H9 (cell line): ENCODE results near the gene MAPK6. TPM values are rescaled to one million over a fixed set of nuclear protein-coding genes. Genes with fewer than 3 reads are reported as not detected.

Experiments used
- DNase-seq: peaks from one replicate; pipeline ENCODE4 v3.0.0-alpha.2; 2017
- H2AFZ ChIP-seq: one replicate; pipeline ENCODE4 v1.6.1; 2013; ENCODE audit warnings: mild to moderate bottlenecking, low read length, control low read depth, moderate library complexity
- H2AK5ac ChIP-seq: 2 replicates; pipeline ENCODE4 v1.6.1; 2013; ENCODE audit warnings: low read length, control low read depth, mixed read lengths; ENCODE audit not compliant: insufficient read length
- H2BK120ac ChIP-seq: one replicate; pipeline ENCODE4 v1.6.1; 2013; ENCODE audit warnings: low read depth, mild to moderate bottlenecking, low read length, control low read depth, inconsistent platforms; ENCODE audit not compliant: poor library complexity, severe bottlenecking
- H2BK12ac ChIP-seq: 2 replicates; pipeline ENCODE4 v1.6.1; 2013; ENCODE audit warnings: low read length, control low read depth, mixed read lengths, low read depth; ENCODE audit not compliant: insufficient read length
- H2BK15ac ChIP-seq: 2 replicates; pipeline ENCODE4 v1.6.1; 2013; ENCODE audit warnings: low read depth, low read length, control low read depth
- H2BK20ac ChIP-seq: one replicate; pipeline ENCODE4 v1.6.1; 2013; ENCODE audit warnings: low read depth, mild to moderate bottlenecking, low read length, control low read depth, inconsistent platforms; ENCODE audit not compliant: poor library complexity, severe bottlenecking
- H2BK5ac ChIP-seq: 2 replicates; pipeline ENCODE4 v1.6.1; 2013; ENCODE audit warnings: low read length, control low read depth, mixed read lengths; ENCODE audit not compliant: insufficient read length
- H3K14ac ChIP-seq: 2 replicates; pipeline ENCODE4 v1.6.1; 2013; ENCODE audit warnings: low read length, control low read depth; ENCODE audit not compliant: insufficient read depth
- H3K18ac ChIP-seq: 2 replicates; pipeline ENCODE4 v1.6.1; 2013; ENCODE audit warnings: low read depth, mild to moderate bottlenecking, mixed read lengths, low read length, control low read depth; ENCODE audit not compliant: insufficient read length
- H3K23ac ChIP-seq: 2 replicates; pipeline ENCODE4 v1.6.1; 2013; ENCODE audit warnings: low read length, control low read depth, mixed read lengths, low read depth; ENCODE audit not compliant: insufficient read length
- H3K23me2 ChIP-seq: 2 replicates; pipeline ENCODE4 v1.6.1; 2013; ENCODE audit warnings: low read depth, mild to moderate bottlenecking, mixed read lengths, low read length, control low read depth; ENCODE audit not compliant: insufficient read length, poor library complexity, severe bottlenecking
- H3K27ac ChIP-seq: 2 replicates; pipeline ENCODE4 v1.5.1; 2013; ENCODE audit warnings: low read length, control low read depth, mixed read lengths, low read depth; ENCODE audit not compliant: insufficient read length
- H3K27me3 ChIP-seq: 2 replicates; pipeline ENCODE4 v1.6.1; 2013; ENCODE audit warnings: low read length, control low read depth, inconsistent platforms; ENCODE audit not compliant: insufficient read depth
- H3K4ac ChIP-seq: 2 replicates; pipeline ENCODE4 v1.6.1; 2013; ENCODE audit warnings: low read depth, mild to moderate bottlenecking, control low read depth, inconsistent platforms, low read length, moderate library complexity
- H3K4me1 ChIP-seq: 2 replicates; pipeline ENCODE4 v1.6.1; 2013; ENCODE audit warnings: low read length, control low read depth, inconsistent platforms; ENCODE audit not compliant: insufficient read depth
- H3K4me2 ChIP-seq: 2 replicates; pipeline ENCODE4 v1.6.1; 2013; ENCODE audit warnings: low read length, control low read depth, mixed read lengths; ENCODE audit not compliant: insufficient read length, insufficient read depth
- H3K56ac ChIP-seq: 2 replicates; pipeline ENCODE4 v1.6.1; 2013; ENCODE audit warnings: low read depth, mild to moderate bottlenecking, mixed read lengths, low read length, control low read depth; ENCODE audit not compliant: insufficient read length
- H3K79me1 ChIP-seq: 2 replicates; pipeline ENCODE4 v1.6.1; 2013; ENCODE audit warnings: low read depth, mild to moderate bottlenecking, moderate library complexity, low read length, control low read depth, inconsistent platforms; ENCODE audit not compliant: insufficient read depth, poor library complexity, severe bottlenecking
- H3K79me2 ChIP-seq: 2 replicates; pipeline ENCODE4 v1.6.1; 2013; ENCODE audit warnings: low read length, control low read depth, inconsistent platforms; ENCODE audit not compliant: insufficient read depth
- H3K9ac ChIP-seq: 2 replicates; pipeline ENCODE4 v1.6.1; 2013; ENCODE audit warnings: low read length, control low read depth, mixed read lengths; ENCODE audit not compliant: insufficient read length; ENCODE audit errors: extremely low read depth
- H3K9me3 ChIP-seq: one replicate; pipeline ENCODE4 v1.6.1; 2013; ENCODE audit warnings: low read depth, low read length, inconsistent platforms; ENCODE audit not compliant: control insufficient read depth
- H3T11ph ChIP-seq: one replicate; pipeline ENCODE4 v1.6.1; 2013; ENCODE audit warnings: mild to moderate bottlenecking, low read length, control low read depth, inconsistent platforms
- H4K20me1 ChIP-seq: one replicate; pipeline ENCODE4 v1.6.1; 2013; ENCODE audit not compliant: control insufficient read depth, insufficient read length, insufficient read depth
- H4K5ac ChIP-seq: 2 replicates; pipeline ENCODE4 v1.6.1; 2013; ENCODE audit warnings: low read depth, mild to moderate bottlenecking, mixed read lengths, low read length, control low read depth; ENCODE audit not compliant: insufficient read length
- H4K8ac ChIP-seq: replicated peaks from 2 replicates; pipeline ENCODE4 v1.6.1; 2013; ENCODE audit warnings: low read length, control low read depth, mixed read lengths, low read depth; ENCODE audit not compliant: insufficient read length
- H4K91ac ChIP-seq: 2 replicates; pipeline ENCODE4 v1.6.1; 2013; ENCODE audit warnings: low read depth, mild to moderate bottlenecking, moderate library complexity, mixed read lengths, low read length, control low read depth; ENCODE audit not compliant: insufficient read length
- H3K27ac Mint-ChIP-seq, 3 experiments: 2 replicates in 2 of 3; 3 replicates in 1 of 3; pipeline ENCODE4 v1.8.0; 2020 to 2021; ENCODE audit warnings: mixed read lengths in 3 of 3, mild to moderate bottlenecking in 1 of 3, moderate library complexity in 1 of 3
- H3K27me3 Mint-ChIP-seq: 2 replicates; pipeline ENCODE4 v1.8.0; 2021; ENCODE audit warnings: low read depth, mild to moderate bottlenecking, moderate library complexity, mixed read lengths
- H3K36me3 Mint-ChIP-seq, 3 experiments: 2 replicates in 2 of 3; 3 replicates in 1 of 3; pipeline ENCODE4 v1.8.0; 2020 to 2021; ENCODE audit warnings: low read depth in 3 of 3, mixed read lengths in 3 of 3; ENCODE audit not compliant: insufficient read depth in 1 of 3
- H3K4me1 Mint-ChIP-seq, 2 experiments: 2 replicates each; pipeline ENCODE4 v1.8.0; 2020; ENCODE audit warnings: mixed read lengths in 2 of 2
- H3K4me3 Mint-ChIP-seq, 2 experiments: 2 replicates in 1 of 2; 3 replicates in 1 of 2; pipeline ENCODE4 v1.8.0; 2020 to 2021; ENCODE audit warnings: mild to moderate bottlenecking in 2 of 2, mixed read lengths in 2 of 2, moderate library complexity in 1 of 2
- H3K9me3 Mint-ChIP-seq, 2 experiments: 2 replicates in 1 of 2; 3 replicates in 1 of 2; pipeline ENCODE4 v1.8.0; 2020; ENCODE audit warnings: mild to moderate bottlenecking in 2 of 2, mixed read lengths in 2 of 2, moderate library complexity in 1 of 2
- WGBS: extraction: QIAGEN DNeasy Blood & Tissue Kit; methylation state at CpG from one replicate; pipeline ENCODE4 v1.1.7; 2013; ENCODE audit warnings: missing lambda C conversion rate, low lambda C conversion rate, mixed read lengths; ENCODE audit not compliant: insufficient read length; ENCODE audit errors: extremely low coverage; 5-methylcytosine and 5-hydroxymethylcytosine counted together
- total RNA-seq: library from RNA; stranded (reverse); gene quantifications from 2 replicates; pipeline ENCODE4 v1.2.1, GENCODE V29; 2021
- TF ChIP-seq, protein P1 (sequence below): fragments of 200-600 bp; sonication (generic); conservative IDR thresholded peaks from 3 replicates; pipeline ENCODE4 v1.8.0; 2021; ENCODE audit warnings: antibody characterized with exemption, mild to moderate bottlenecking

MAPK6 gene
- total RNA-seq, 1 experiment from 2014 or later: 88.6 TPM

DNA sequence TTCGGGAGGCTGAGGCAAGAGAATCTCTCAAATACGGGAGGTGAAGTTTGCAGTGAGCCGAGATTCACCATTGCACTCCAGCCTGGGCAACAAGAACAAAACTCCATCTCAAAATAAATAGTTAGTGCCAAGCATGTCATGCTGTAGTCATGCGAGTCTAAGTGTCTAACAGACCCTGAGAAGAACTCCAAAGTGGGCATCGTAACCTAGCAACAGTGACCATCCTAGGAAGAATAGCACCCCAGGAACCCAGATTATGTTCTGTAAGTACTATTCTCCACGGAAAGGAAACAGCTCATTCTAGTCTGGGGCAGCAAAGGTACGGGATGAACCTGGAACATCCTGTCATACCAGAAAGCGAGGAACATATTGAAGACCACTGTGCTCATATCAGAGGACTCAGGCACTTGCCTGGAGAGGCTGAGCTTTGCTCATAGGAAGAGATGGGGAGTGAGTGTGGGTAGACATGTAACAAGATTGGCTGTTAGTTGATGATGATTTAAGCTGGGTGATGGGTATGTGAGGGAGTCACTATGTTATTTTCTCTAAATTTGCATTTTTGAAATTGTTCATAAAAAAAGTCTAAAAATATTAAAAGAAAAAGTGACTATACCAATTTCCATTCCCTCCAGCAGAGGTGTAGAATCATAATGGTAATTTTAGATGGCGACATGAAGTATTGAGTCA lies 61.8 kb downstream of the MAPK6 start:
- Histone ChIP-seq H3K23me2 (no peaks in the 10 kb centered on the region), H4K5ac (no peak overlapping the region), H3K79me2 (no peaks in the 10 kb centered on the region), H2BK20ac (no peak overlapping the region), H2BK12ac (no peak overlapping the region), H3K27me3 (no peaks in the 10 kb centered on the region), H2BK5ac (no peak overlapping the region), H3K79me1 (no peaks in the 10 kb centered on the region), H3T11ph (no peak overlapping the region), H3K18ac (no peak overlapping the region), H4K91ac (no peak overlapping the region), H3K23ac (no peak overlapping the region), H2BK15ac (no peak overlapping the region), H3K4me1 (no peaks in the 10 kb centered on the region), H4K8ac (no peak overlapping the region), H3K27ac (no peak overlapping the region), H2BK120ac (no peak overlapping the region), H2AK5ac (no peak overlapping the region), H3K9me3 (no peaks in the 10 kb centered on the region), H3K56ac (no peak overlapping the region), H4K20me1 (no peaks in the 10 kb centered on the region), H2AFZ (no peak overlapping the region), H3K14ac (no peak overlapping the region), H3K9ac (no peak overlapping the region), H3K4ac (no peak overlapping the region), H3K4me2 (no peak overlapping the region)
- no peak for DNase-seq
- WGBS: no CpG with 5 or more reads among the region's 9 CpGs
- Mint-ChIP-seq H3K4me1 (peaks cover 13 to 18% of the 10 kb centered on the region in 2 experiments; a peak in 3 of 4 replicates), H3K9me3 (no peaks in the 10 kb centered on the region), H3K27me3 (no peaks in the 10 kb centered on the region), H3K36me3 (no peaks in the 10 kb centered on the region), H3K4me3 (no peak overlapping the region), H3K27ac (no peak overlapping the region)
- TF ChIP-seq, protein P1, sequence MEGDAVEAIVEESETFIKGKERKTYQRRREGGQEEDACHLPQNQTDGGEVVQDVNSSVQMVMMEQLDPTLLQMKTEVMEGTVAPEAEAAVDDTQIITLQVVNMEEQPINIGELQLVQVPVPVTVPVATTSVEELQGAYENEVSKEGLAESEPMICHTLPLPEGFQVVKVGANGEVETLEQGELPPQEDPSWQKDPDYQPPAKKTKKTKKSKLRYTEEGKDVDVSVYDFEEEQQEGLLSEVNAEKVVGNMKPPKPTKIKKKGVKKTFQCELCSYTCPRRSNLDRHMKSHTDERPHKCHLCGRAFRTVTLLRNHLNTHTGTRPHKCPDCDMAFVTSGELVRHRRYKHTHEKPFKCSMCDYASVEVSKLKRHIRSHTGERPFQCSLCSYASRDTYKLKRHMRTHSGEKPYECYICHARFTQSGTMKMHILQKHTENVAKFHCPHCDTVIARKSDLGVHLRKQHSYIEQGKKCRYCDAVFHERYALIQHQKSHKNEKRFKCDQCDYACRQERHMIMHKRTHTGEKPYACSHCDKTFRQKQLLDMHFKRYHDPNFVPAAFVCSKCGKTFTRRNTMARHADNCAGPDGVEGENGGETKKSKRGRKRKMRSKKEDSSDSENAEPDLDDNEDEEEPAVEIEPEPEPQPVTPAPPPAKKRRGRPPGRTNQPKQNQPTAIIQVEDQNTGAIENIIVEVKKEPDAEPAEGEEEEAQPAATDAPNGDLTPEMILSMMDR: no peak
